NCI-H187 (cell line): ENCODE results near the gene FYN.

Experiments used
- DNase-seq, 2 experiments: peaks; one replicate each; lab custom pipeline; 2025; lab: John Stamatoyannopoulos, UW

The FYN gene

GRCh38 chr6:111747829-111748228 is 125.4 kb downstream of the FYN start:
- no peak for DNase-seq

GRCh38 chr6:111747396-111747795 is 125.9 kb downstream of the FYN start:
- no peak for DNase-seq

- DNase-seq = no peak
These were observed 126.3 kb downstream of the FYN start for GRCh38 chr6:111746983-111747382.

GRCh38 chr6:111745636-111746035 is 127.6 kb downstream of the FYN start:
- no peak for DNase-seq

GRCh38 chr6:111745186-111745585 is 128.1 kb downstream of the FYN start:
- no peak for DNase-seq

- DNase-seq = no peak
These were observed 129.2 kb downstream of the FYN start for GRCh38 chr6:111743862-111744692.

- DNase-seq = no peak
These were observed 129.9 kb downstream of the FYN start for GRCh38 chr6:111743360-111743759.

- DNase-seq = no peak
These were observed 131.9 kb downstream of the FYN start for GRCh38 chr6:111741177-111741952.

- DNase-seq = no peak
These were observed 132.7 kb downstream of the FYN start for GRCh38 chr6:111740506-111740905.

- DNase-seq = no peak
These were observed 134.0 kb downstream of the FYN start for GRCh38 chr6:111739257-111739696.

- DNase-seq = no peak
These were observed 134.6 kb downstream of the FYN start for GRCh38 chr6:111738631-111739030.

GRCh38 chr6:111738156-111738555 is 135.1 kb downstream of the FYN start:
- no peak for DNase-seq

GRCh38 chr6:111737065-111737521 is 136.2 kb downstream of the FYN start:
- no peak for DNase-seq

- DNase-seq = no peak
These were observed 137.1 kb downstream of the FYN start for GRCh38 chr6:111736005-111736608.

- DNase-seq = no peak
These were observed 138.9 kb downstream of the FYN start for GRCh38 chr6:111734068-111735061.

GRCh38 chr6:111732390-111732789 is 140.9 kb downstream of the FYN start:
- DNase-seq = no peak

- no peak for DNase-seq
These were observed 141.6 kb downstream of the FYN start for GRCh38 chr6:111731456-111732195.

- DNase-seq = no peak
These were observed 142.4 kb downstream of the FYN start for GRCh38 chr6:111730864-111731263.

GRCh38 chr6:111727802-111728201 is 145.4 kb downstream of the FYN start:
- DNase-seq = no peak

GRCh38 chr6:111727041-111727440 is 146.2 kb downstream of the FYN start:
- DNase-seq = no peak
